Subcutaneous adipose tissue (tissue), 4 donors: Measurements from ENCODE around the gene WDR27. TPM values are rescaled to one million over a fixed set of nuclear protein-coding genes. Genes with fewer than 3 reads are reported as not detected.

ENCODE experiments used
- total RNA-seq, 4 donors: library from RNA; depleted of rRNA; stranded (reverse); fragments of >200 nt; gene quantifications; one replicate each; pipeline ENCODE4 v1.1.0, GENCODE V29; 2016
- TF ChIP-seq, protein P1 (sequence below): fragments of 450-650 bp; IDR thresholded peaks from one replicate; pipeline ENCODE4 v1.5.1; 2016; ENCODE audit warnings: low read depth, mild to moderate bottlenecking, control low read depth, antibody characterized with exemption, moderate library complexity

The WDR27 gene
- total RNA-seq, 4 donors from 2014 or later, result 26.0 to 36.4 (median 31.3) TPM

DNA sequence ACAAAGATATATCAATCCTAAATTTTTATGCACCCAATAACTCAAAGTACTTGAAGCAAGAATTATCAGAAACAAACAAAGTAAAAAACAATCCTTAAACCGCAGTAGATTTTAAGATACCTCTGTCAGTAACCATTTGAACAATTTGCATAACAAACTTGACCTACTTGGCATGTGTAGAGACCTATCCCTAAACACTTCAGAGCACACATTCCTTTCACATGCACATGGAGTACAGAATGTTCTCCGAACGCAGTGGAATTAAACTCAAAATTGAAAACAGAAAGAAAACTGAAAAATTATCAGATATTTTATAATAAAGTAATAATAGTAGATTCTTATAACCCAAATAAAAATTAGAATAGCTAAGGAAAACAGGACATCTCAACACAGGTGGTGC lies 285.6 kb downstream of the WDR27 start:
- TF ChIP-seq, protein P1, sequence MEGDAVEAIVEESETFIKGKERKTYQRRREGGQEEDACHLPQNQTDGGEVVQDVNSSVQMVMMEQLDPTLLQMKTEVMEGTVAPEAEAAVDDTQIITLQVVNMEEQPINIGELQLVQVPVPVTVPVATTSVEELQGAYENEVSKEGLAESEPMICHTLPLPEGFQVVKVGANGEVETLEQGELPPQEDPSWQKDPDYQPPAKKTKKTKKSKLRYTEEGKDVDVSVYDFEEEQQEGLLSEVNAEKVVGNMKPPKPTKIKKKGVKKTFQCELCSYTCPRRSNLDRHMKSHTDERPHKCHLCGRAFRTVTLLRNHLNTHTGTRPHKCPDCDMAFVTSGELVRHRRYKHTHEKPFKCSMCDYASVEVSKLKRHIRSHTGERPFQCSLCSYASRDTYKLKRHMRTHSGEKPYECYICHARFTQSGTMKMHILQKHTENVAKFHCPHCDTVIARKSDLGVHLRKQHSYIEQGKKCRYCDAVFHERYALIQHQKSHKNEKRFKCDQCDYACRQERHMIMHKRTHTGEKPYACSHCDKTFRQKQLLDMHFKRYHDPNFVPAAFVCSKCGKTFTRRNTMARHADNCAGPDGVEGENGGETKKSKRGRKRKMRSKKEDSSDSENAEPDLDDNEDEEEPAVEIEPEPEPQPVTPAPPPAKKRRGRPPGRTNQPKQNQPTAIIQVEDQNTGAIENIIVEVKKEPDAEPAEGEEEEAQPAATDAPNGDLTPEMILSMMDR, result no peak

DNA sequence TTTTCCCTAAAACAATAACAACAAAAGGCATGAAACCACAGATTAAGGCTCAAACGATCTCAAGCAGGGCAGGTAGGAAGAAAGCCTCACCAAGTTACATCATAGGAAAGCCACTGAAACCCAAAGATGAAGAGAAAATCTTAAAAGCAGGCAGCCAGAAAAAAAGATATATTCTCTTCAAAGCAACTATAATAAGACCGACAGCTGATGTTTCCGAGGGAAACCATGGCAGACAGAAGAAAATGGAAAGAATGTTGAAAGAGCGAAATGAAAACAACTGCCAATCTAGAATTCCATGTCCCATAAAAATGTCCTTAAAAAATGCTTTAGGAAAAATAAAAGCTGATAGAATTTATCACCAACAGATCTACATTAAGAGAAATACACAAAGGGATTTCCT lies 286.6 kb downstream of the WDR27 start:
- TF ChIP-seq, protein P1, result no peak

DNA sequence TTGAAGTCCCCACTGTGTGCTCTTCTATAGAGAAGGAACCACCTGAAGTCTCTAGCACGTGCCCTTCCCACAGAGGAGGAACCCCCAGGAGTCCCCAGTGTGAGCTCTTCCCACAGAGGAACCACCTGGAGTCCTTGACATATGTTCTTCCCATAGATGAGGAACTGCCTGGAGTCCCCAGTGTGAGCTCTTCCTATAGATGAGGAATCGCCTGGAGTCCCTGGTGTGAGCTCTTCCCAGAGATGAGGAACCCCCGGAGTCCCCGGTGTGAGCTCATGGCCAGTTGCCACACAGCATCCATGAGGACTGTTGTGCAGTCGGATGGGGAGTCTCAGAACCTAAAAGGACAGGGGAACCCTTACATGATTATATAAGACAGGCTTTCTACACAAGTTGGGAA lies 290.1 kb downstream of the WDR27 start:
- TF ChIP-seq, protein P1, result no peak

DNA sequence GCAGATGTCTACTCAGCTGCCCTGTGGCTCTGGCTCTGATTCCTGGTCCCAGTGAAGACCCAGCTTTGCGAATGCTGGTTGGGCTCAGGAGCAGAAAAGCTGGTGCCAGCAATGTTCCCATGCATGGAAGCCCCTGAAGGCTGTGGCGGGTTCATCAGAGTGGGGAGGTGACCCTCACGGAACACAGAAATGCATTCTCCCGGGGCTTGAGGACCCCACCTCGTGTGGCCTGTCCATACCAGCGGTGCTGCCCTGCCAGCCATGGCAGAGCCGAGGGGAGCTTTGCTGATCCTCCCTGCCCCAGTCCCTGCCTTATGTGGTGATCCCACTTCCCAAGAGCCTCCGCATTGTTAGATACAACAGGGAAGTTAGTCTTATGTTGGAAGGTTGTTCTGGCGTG lies 290.5 kb downstream of the WDR27 start:
- TF ChIP-seq, protein P1, result no peak

DNA sequence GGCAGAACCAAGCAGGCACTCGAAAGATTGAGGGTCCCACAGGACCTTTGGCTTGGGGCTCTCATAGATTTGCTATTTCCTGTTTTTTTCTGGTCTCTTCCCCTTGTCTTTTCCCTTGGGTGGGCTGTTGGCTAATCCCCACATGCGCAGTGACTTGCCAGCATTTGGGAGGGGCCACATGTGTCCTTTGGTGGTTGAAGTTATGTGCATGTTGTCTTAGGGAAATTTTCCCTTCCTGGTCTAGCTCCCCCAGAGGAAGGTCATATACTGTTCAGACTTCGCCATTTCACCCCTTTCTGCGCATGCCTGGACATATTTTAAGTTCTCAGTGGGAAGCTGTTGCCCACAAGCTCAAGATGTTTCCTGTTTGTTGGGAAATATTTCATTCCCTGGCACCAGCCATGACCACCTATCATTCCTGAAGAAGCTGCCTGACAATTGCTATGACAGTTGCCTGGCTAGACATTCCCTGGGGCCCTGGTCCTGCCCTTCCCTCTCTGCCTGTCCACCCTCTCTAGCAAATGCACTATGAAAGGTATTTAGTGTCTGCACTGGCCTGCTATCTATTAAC lies 292.0 kb downstream of the WDR27 start:
- TF ChIP-seq, protein P1, result no peak

DNA sequence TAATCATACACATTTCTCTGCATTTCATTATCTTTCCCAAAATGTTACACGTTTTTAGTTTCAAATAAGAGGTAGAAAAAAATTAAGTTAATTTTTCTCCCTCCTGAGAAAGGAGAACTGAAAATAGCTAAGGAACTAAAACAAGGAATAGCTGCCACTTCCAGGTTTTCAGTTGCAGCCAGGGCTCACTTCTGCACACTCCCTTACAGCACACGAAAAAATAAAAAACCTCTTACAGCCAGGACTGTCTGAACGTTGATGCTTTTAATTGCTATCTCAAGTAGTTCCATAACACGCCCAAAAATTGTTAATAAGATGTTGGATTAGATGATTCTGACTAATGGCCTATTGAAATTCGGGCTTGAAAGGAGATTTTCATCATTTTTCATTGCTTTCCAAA lies 294.5 kb downstream of the WDR27 start:
- TF ChIP-seq, protein P1, result no peak

Other genes with a start within 250 kb of the WDR27 start
- 10 to 100 TPM; 43.3 to 56.9 (median 45.4) TPM for gene C6orf120, start 97 bp upstream of the WDR27 start, total RNA-seq
- 10 to 100 TPM; 48.6 to 89.5 (median 53.0) TPM for gene PHF10, start 22.5 kb upstream of the WDR27 start, total RNA-seq
- 1 to 10 TPM; 1.3 to 2.6 (median 1.9) TPM for gene DYNLT2, start 49.5 kb upstream of the WDR27 start, total RNA-seq
- 10 to 100 TPM; 18.7 to 32.0 (median 27.6) TPM for gene ERMARD, start 49.6 kb upstream of the WDR27 start, total RNA-seq